H1 (cell line): ENCODE measurements around the gene DGKI. TPM values are rescaled to one million over a fixed set of nuclear protein-coding genes. Genes with fewer than 3 reads are reported as not detected.

Experiments used
- CTCF ChIA-PET: fragments of 300-600 bp; sonication (Branson Sonifier 250); formaldehyde crosslinking; loops from one replicate; lab custom pipeline; 2021; ENCODE audit not compliant: partially characterized antibody; lab: Charles Lee
- POLR2A ChIA-PET: fragments of 300-600 bp; sonication (Branson Sonifier 250); formaldehyde crosslinking; loops from one replicate; lab custom pipeline; 2021; ENCODE audit warnings: inconsistent platforms; ENCODE audit not compliant: partially characterized antibody; lab: Charles Lee
- DNase-seq, 2 experiments: peaks; one replicate each; pipeline versions ENCODE4 v3.0.0 to v3.0.0-alpha.2; 2010 to 2022; ENCODE audit warnings: low spot score in 2 of 2, low read depth in 1 of 2, mixed read lengths in 1 of 2
- FAIRE-seq: peaks from 2 replicates; lab custom pipeline; 2011; peaks lifted over from hg19 to GRCh38; lab: Jason Lieb, UNC
- H2AFZ ChIP-seq: 2 replicates; pipeline ENCODE4 v1.8.1; 2012; ENCODE audit warnings: low read length, inconsistent platforms
- H2AK5ac ChIP-seq: 2 replicates; pipeline ENCODE4 v1.6.1; 2013; ENCODE audit warnings: low read depth, low read length
- H2BK120ac ChIP-seq: replicated peaks from 2 replicates; pipeline ENCODE3; 2013; ENCODE audit warnings: low read depth, low read length, inconsistent platforms
- H2BK12ac ChIP-seq: 2 replicates; pipeline ENCODE4 v1.6.1; 2013; ENCODE audit warnings: low read depth, low read length
- H2BK15ac ChIP-seq: 2 replicates; pipeline ENCODE4 v1.6.1; 2013; ENCODE audit warnings: low read length
- H2BK20ac ChIP-seq: 2 replicates; pipeline ENCODE4 v1.6.1; 2013; ENCODE audit warnings: low read length
- H2BK5ac ChIP-seq: 2 replicates; pipeline ENCODE4 v1.6.1; 2013; ENCODE audit warnings: low read depth, low read length
- H3K14ac ChIP-seq: 2 replicates; pipeline ENCODE4 v1.6.1; 2013; ENCODE audit warnings: inconsistent platforms; ENCODE audit not compliant: insufficient read length
- H3K18ac ChIP-seq: 2 replicates; pipeline ENCODE4 v1.6.1; 2013; ENCODE audit warnings: low read length; ENCODE audit errors: extremely low read depth
- H3K23ac ChIP-seq: 2 replicates; pipeline ENCODE4 v1.6.1; 2013; ENCODE audit warnings: inconsistent platforms; ENCODE audit not compliant: insufficient read length
- H3K23me2 ChIP-seq: 2 replicates; pipeline ENCODE4 v1.6.1; 2013; ENCODE audit warnings: low read depth, low read length
- H3K27ac ChIP-seq: 2 replicates; pipeline ENCODE4 v1.6.1; 2011; ENCODE audit warnings: low read depth, low read length, inconsistent platforms
- H3K27me3 ChIP-seq, 4 experiments: replicated peaks in 1 of 4; 1 replicate in 1 of 4; 2 replicates in 3 of 4; pipeline versions ENCODE4 v1.6.1 to v1.8.1; 2011 to 2013; ENCODE audit warnings: low read length in 3 of 4, mild to moderate bottlenecking in 3 of 4, inconsistent platforms in 2 of 4, mixed read lengths in 2 of 4, moderate library complexity in 1 of 4; ENCODE audit not compliant: control insufficient read depth in 3 of 4, insufficient read depth in 3 of 4; ENCODE audit errors: extremely low read depth in 1 of 4
- H3K36me3 ChIP-seq, 4 experiments: 2 replicates each; pipeline versions ENCODE4 v1.6.1 to v1.8.1; 2011 to 2013; ENCODE audit warnings: mild to moderate bottlenecking in 4 of 4, low read length in 3 of 4, moderate library complexity in 2 of 4, control low read depth in 1 of 4, inconsistent platforms in 1 of 4; ENCODE audit not compliant: insufficient read depth in 4 of 4, control insufficient read depth in 2 of 4
- H3K4ac ChIP-seq: replicated peaks from 2 replicates; pipeline ENCODE3; 2013; ENCODE audit warnings: low read length, low read depth, mixed read lengths, inconsistent platforms; ENCODE audit not compliant: insufficient read length
- H3K4me1 ChIP-seq, 4 experiments: replicated peaks in 1 of 4; 1 replicate in 1 of 4; 2 replicates in 3 of 4; pipeline versions ENCODE4 v1.6.1 to v1.8.1; 2011 to 2013; ENCODE audit warnings: low read length in 3 of 4, inconsistent platforms in 2 of 4, mixed read lengths in 1 of 4; ENCODE audit not compliant: insufficient read depth in 4 of 4, control insufficient read depth in 3 of 4
- H3K4me2 ChIP-seq, 2 experiments: 2 replicates each; pipeline versions ENCODE4 v1.6.1 to v1.8.1; 2011 to 2013; ENCODE audit warnings: low read depth in 2 of 2, low read length in 2 of 2, control low read depth in 1 of 2, inconsistent platforms in 1 of 2, mild to moderate bottlenecking in 1 of 2; ENCODE audit not compliant: insufficient read depth in 1 of 2
- H3K4me3 ChIP-seq, 4 experiments: fragments of 200-600, 300-600 bp in 1 of 4; sonication (generic), shearing (Covaris generic), sonication (Bioruptor Twin) in 1 of 4; 2 replicates each; pipeline versions ENCODE4 v1.5.1 to v1.8.1; 2011 to 2016; ENCODE audit warnings: low read length in 4 of 4, low read depth in 3 of 4, control low read depth in 2 of 4, inconsistent platforms in 2 of 4, mild to moderate bottlenecking in 2 of 4, mixed read lengths in 1 of 4, moderate library complexity in 1 of 4; ENCODE audit not compliant: insufficient read depth in 2 of 4; ENCODE audit errors: extremely low read depth in 1 of 4
- H3K56ac ChIP-seq: replicated peaks from 2 replicates; pipeline ENCODE3; 2013; ENCODE audit warnings: low read depth, mild to moderate bottlenecking, mixed read lengths, low read length, inconsistent platforms; ENCODE audit not compliant: insufficient read length
- H3K79me1 ChIP-seq: 2 replicates; pipeline ENCODE4 v1.6.1; 2013; ENCODE audit warnings: low read depth, low read length, control low read depth
- H3K79me2 ChIP-seq, 2 experiments: 2 replicates each; pipeline versions ENCODE4 v1.6.1 to v1.8.1; 2012 to 2013; ENCODE audit warnings: low read length in 2 of 2, mild to moderate bottlenecking in 2 of 2, inconsistent platforms in 1 of 2; ENCODE audit not compliant: insufficient read depth in 2 of 2, control insufficient read depth in 1 of 2
- H3K9ac ChIP-seq, 4 experiments: replicated peaks in 1 of 4; 1 replicate in 1 of 4; 2 replicates in 3 of 4; pipeline versions ENCODE4 v1.6.1 to v1.8.1; 2011 to 2013; ENCODE audit warnings: low read depth in 3 of 4, low read length in 3 of 4, control low read depth in 2 of 4, mild to moderate bottlenecking in 2 of 4, moderate library complexity in 2 of 4, inconsistent platforms in 1 of 4; ENCODE audit errors: extremely low read depth in 1 of 4
- H3K9me3 ChIP-seq, 2 experiments: 2 replicates each; pipeline versions ENCODE4 v1.6.1 to v1.8.1; 2012 to 2013; ENCODE audit warnings: mild to moderate bottlenecking in 2 of 2, moderate library complexity in 2 of 2, control low read depth in 1 of 2, inconsistent platforms in 1 of 2, low read depth in 1 of 2, low read length in 1 of 2, mixed read lengths in 1 of 2; ENCODE audit not compliant: insufficient read depth in 2 of 2
- H4K20me1 ChIP-seq, 2 experiments: replicated peaks in 1 of 2; 2 replicates each; pipeline versions ENCODE3 to v1.8.1; 2011 to 2013; ENCODE audit warnings: inconsistent platforms in 2 of 2, low read length in 2 of 2, mild to moderate bottlenecking in 1 of 2; ENCODE audit not compliant: insufficient read depth in 2 of 2, control insufficient read depth in 1 of 2
- H4K5ac ChIP-seq: 2 replicates; pipeline ENCODE4 v1.6.1; 2013; ENCODE audit warnings: low read length, low read depth, mixed read lengths, inconsistent platforms; ENCODE audit not compliant: insufficient read length
- H4K8ac ChIP-seq: 2 replicates; pipeline ENCODE4 v1.8.0; 2013; ENCODE audit warnings: mild to moderate bottlenecking, moderate library complexity, low read length, inconsistent platforms; ENCODE audit not compliant: insufficient read depth; ENCODE audit errors: extremely low read depth
- H4K91ac ChIP-seq: replicated peaks from 2 replicates; pipeline ENCODE3; 2013; ENCODE audit warnings: low read length, mixed read lengths, inconsistent platforms; ENCODE audit not compliant: insufficient read length
- NRF1 ChIP-seq: IDR thresholded peaks from 2 replicates; pipeline ENCODE4 v1.6.1; 2011; ENCODE audit warnings: mild to moderate bottlenecking, low read depth, low read length, improper control_type of control experiment
- RFX5 ChIP-seq: IDR thresholded peaks from 2 replicates; pipeline ENCODE4 v1.6.1; 2011; ENCODE audit warnings: low read depth, low read length, improper control_type of control experiment, borderline replicate concordance
- WGBS, 2 experiments: shearing (Covaris generic) in 1 of 2; methylation state at CpG; one replicate each; pipeline versions ENCODE4 v1.1.6 to v1.1.7; 2013 to 2015; ENCODE audit warnings: low lambda C conversion rate in 2 of 2, mixed read lengths in 2 of 2, inconsistent platforms in 1 of 2, low coverage in 1 of 2, missing lambda C conversion rate in 1 of 2; ENCODE audit not compliant: insufficient replicate concordance in 2 of 2, insufficient coverage in 1 of 2, insufficient read length in 1 of 2; ENCODE audit errors: extremely low coverage in 1 of 2, missing lambda C conversion rate in 1 of 2; 5-methylcytosine and 5-hydroxymethylcytosine counted together
- polyA plus RNA-seq, 7 experiments: library from polyadenylated mRNA; depleted of rRNA in 3 of 7; stranded (reverse) in 5 of 7; unstranded in 2 of 7; fragments of >200 nt in 5 of 7; fragments of 200-250 nt in 2 of 7; gene quantifications; 1 replicate in 5 of 7; 2 replicates in 1 of 7; 4 replicates in 1 of 7; pipeline versions ENCODE4 v1.2.1 to v1.2.3, GENCODE V29; 2011 to 2013; ENCODE audit warnings: missing spikeins in 2 of 7, mixed read lengths in 2 of 7
- total RNA-seq: library from RNA; stranded (reverse); fragmentation: NEBNext Ultra II Directional; extraction: Animal tissue kit (Norgen Biotek cat#: 25700); gene quantifications from 2 replicates; pipeline ENCODE4 v1.2.1, GENCODE V29; 2021
- TF ChIP-seq, protein P1 (sequence below): IDR thresholded peaks from 2 replicates; pipeline ENCODE4 v1.6.1; 2011; ENCODE audit warnings: low read depth, mild to moderate bottlenecking, low read length; ENCODE audit not compliant: insufficient read depth

The DGKI gene
- total and polyA plus RNA-seq, 2 of the 8 experiments (the other 6 are each of a cell fraction or from before 2014, with no cell fraction given): 0.20 to 0.71 TPM

DNA sequence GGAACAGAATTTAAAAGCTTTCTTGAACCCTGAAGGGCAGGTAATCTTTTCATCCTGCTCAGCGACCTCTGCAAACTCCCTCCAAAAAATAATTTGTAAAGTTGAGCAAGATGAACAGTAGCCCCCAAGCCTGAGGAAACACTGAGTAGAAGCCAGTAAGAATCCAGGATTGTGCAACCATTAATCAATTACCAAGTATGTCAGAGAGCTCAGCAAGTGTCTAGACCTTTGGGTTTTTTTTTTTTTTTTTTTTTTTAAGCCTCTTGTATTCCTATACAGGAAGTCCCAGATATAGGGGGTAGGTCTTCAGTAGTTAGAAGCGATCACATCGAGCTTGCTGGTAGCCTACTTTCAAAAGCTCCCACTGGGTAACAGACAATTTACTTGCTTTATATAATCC lies 155.2 kb downstream of the DGKI start:
- CTCF ChIA-PET: interaction anchor here (1.0 to 1.3 kb wide), 4 partner anchors 9 to 35 kb away, joined by 3 to 5 read pairs (median 4); no protein-coding TSS in a partner anchor
- 92% methylated on average over 3 of the region's 3 CpGs; no CpG with 5 or more reads in 1 of the 2 experiments for WGBS, 2 experiments

More for the DNA sequence above, 155.2 kb downstream of the DGKI start:
- H3K14ac ChIP-seq: no peak overlapping the region
- no peak overlapping the region for H4K8ac ChIP-seq
- no peak overlapping the region for H2BK120ac ChIP-seq
- TF ChIP-seq RFX5 (no peak), NRF1 (no peak)
- TF ChIP-seq, protein P1, sequence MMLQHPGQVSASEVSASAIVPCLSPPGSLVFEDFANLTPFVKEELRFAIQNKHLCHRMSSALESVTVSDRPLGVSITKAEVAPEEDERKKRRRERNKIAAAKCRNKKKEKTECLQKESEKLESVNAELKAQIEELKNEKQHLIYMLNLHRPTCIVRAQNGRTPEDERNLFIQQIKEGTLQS: no peak
- TF ChIP-seq, all 59 proteins: peak for 0
- H2AK5ac ChIP-seq: no peak overlapping the region
- H3K79me1 ChIP-seq: no peaks in the 10 kb centered on the region
- POLR2A ChIA-PET: no interaction called here
- no peak overlapping the region for H3K4me2 ChIP-seq
- H2BK20ac ChIP-seq: no peak overlapping the region
- no peak for DNase-seq
- no peak overlapping the region for H2BK12ac ChIP-seq
- no peak overlapping the region for H2BK15ac ChIP-seq
- H3K4me3 ChIP-seq: no peak overlapping the region
- no peak overlapping the region for H3K27ac ChIP-seq
- no peak overlapping the region for H3K18ac ChIP-seq
- no peaks in the 10 kb centered on the region for H3K79me2 ChIP-seq
- no peak overlapping the region for H2BK5ac ChIP-seq
- no peak overlapping the region for H3K4ac ChIP-seq
- H3K36me3 ChIP-seq: no peaks in the 10 kb centered on the region
- no peaks in the 10 kb centered on the region for H3K9me3 ChIP-seq
- H4K20me1 ChIP-seq: no peaks in the 10 kb centered on the region
- no peak overlapping the region for H4K5ac ChIP-seq
- FAIRE-seq: no peak
- H2AFZ ChIP-seq: no peak overlapping the region
- H3K9ac ChIP-seq: no peak overlapping the region
- H3K27me3 ChIP-seq: no peaks in the 10 kb centered on the region
- no peaks in the 10 kb centered on the region for H3K23me2 ChIP-seq
- no peak overlapping the region for H3K56ac ChIP-seq
- H3K23ac ChIP-seq: no peak overlapping the region
- no peak overlapping the region for H4K91ac ChIP-seq
- H3K4me1 ChIP-seq: no peaks in the 10 kb centered on the region; a peak in 1 of 7 replicates
